Naive thymus-derived CD4-positive, alpha-beta T cell (primary cell): Measurements from ENCODE around the gene PARD3B. TPM values are rescaled to one million over a fixed set of nuclear protein-coding genes. Genes with fewer than 3 reads are reported as not detected.

Experiments used
- ATAC-seq: fragments of 150-1000 bp; cut with Tn5 transposase; 2 replicates; pipeline ENCODE4 v1.10.0; 2021; ENCODE audit warnings: mild to moderate bottlenecking, moderate library complexity
- CTCF ChIA-PET: fragments of 350-600 bp; sonication (Branson Sonifier 250); formaldehyde crosslinking; loops from one replicate; lab custom pipeline; 2021; ENCODE audit warnings: antibody characterized with exemption; lab: Charles Lee
- POLR2A ChIA-PET: fragments of 350-600 bp; sonication (Branson Sonifier 250); formaldehyde crosslinking; loops from one replicate; lab custom pipeline; 2021; ENCODE audit warnings: antibody characterized with exemption, inconsistent platforms; lab: Charles Lee
- DNase-seq, 9 donors: peaks; one replicate each; pipeline versions ENCODE4 v3.0.0 to v3.0.0-alpha.2; 2020 to 2022; ENCODE audit warnings: mixed read lengths in 1 of 9
- H3K27ac ChIP-seq: one replicate; pipeline ENCODE4 v1.7.0; 2013; ENCODE audit warnings: mild to moderate bottlenecking, low read depth, low read length, moderate library complexity
- H3K27me3 ChIP-seq, 2 donors: one replicate each; pipeline ENCODE4 v1.7.0; 2013; ENCODE audit warnings: low read length in 2 of 2, mild to moderate bottlenecking in 2 of 2, moderate library complexity in 2 of 2; ENCODE audit not compliant: control insufficient read depth in 2 of 2, insufficient read depth in 2 of 2
- H3K36me3 ChIP-seq, 3 experiments: 1 replicate in 2 of 3; 2 replicates in 1 of 3; pipeline ENCODE4 v1.7.0; 2013; ENCODE audit warnings: low read length in 3 of 3, mild to moderate bottlenecking in 3 of 3, moderate library complexity in 1 of 3; ENCODE audit not compliant: insufficient read depth in 3 of 3, control insufficient read depth in 2 of 3
- H3K4me1 ChIP-seq, 2 donors: one replicate each; pipeline ENCODE4 v1.7.0; 2013; ENCODE audit warnings: low read length in 2 of 2, mild to moderate bottlenecking in 2 of 2, moderate library complexity in 1 of 2; ENCODE audit not compliant: control insufficient read depth in 2 of 2, insufficient read depth in 2 of 2
- H3K4me3 ChIP-seq: 2 replicates; pipeline ENCODE4 v1.7.0; 2013; ENCODE audit warnings: mild to moderate bottlenecking, low read length
- H3K9me3 ChIP-seq, 3 experiments: 1 replicate in 2 of 3; 2 replicates in 1 of 3; pipeline ENCODE4 v1.7.0; 2013; ENCODE audit warnings: low read length in 3 of 3; ENCODE audit not compliant: control insufficient read depth in 2 of 3
- H3K27ac Mint-ChIP-seq, 9 donors: one replicate each; pipeline ENCODE4 v1.8.0; 2020 to 2022; ENCODE audit warnings: mixed read lengths in 9 of 9, mild to moderate bottlenecking in 8 of 9, moderate library complexity in 5 of 9, inconsistent platforms in 2 of 9
- H3K27me3 Mint-ChIP-seq, 5 donors: one replicate each; pipeline ENCODE4 v1.8.0; 2021 to 2022; ENCODE audit warnings: mixed read lengths in 5 of 5, mild to moderate bottlenecking in 1 of 5
- H3K36me3 Mint-ChIP-seq, 5 donors: one replicate each; pipeline ENCODE4 v1.8.0; 2020 to 2022; ENCODE audit warnings: mixed read lengths in 5 of 5, mild to moderate bottlenecking in 3 of 5, inconsistent platforms in 1 of 5
- H3K4me1 Mint-ChIP-seq, 7 donors: one replicate each; pipeline ENCODE4 v1.8.0; 2020 to 2022; ENCODE audit warnings: mixed read lengths in 7 of 7, mild to moderate bottlenecking in 3 of 7, inconsistent platforms in 1 of 7
- H3K4me3 Mint-ChIP-seq, 10 donors: one replicate each; pipeline ENCODE4 v1.8.0; 2020 to 2022; ENCODE audit warnings: mild to moderate bottlenecking in 10 of 10, mixed read lengths in 10 of 10, moderate library complexity in 6 of 10, inconsistent platforms in 2 of 10
- H3K9me3 Mint-ChIP-seq, 11 donors: one replicate each; pipeline ENCODE4 v1.8.0; 2020 to 2022; ENCODE audit warnings: mixed read lengths in 11 of 11, mild to moderate bottlenecking in 4 of 11, inconsistent platforms in 1 of 11, moderate library complexity in 1 of 11
- intact Hi-C, 2 donors: fragments of 100-400 bp; cut with micrococcal nuclease; formaldehyde crosslinking; loops; one replicate each; pipeline ENCODE4 v1.15.1; 2023
- polyA plus RNA-seq, 2 donors: library from polyadenylated mRNA; unstranded; fragments of 300-500 nt; fragmentation: Illumina TruSeq; gene quantifications; one replicate each; pipeline ENCODE4 v1.2.3, GENCODE V29; 2021
- total RNA-seq, 6 experiments: library from RNA in 5 of 6; stranded (reverse) in 5 of 6; gene quantifications; 1 replicate in 5 of 6; 2 replicates in 1 of 6; pipeline ENCODE4 v1.2.3 and lab custom pipeline; 2021 to 2026

The PARD3B gene
- total and polyA plus RNA-seq, 7 experiments from 2014 or later, result 0.22 to 4.0 (median 0.87) TPM

DNA sequence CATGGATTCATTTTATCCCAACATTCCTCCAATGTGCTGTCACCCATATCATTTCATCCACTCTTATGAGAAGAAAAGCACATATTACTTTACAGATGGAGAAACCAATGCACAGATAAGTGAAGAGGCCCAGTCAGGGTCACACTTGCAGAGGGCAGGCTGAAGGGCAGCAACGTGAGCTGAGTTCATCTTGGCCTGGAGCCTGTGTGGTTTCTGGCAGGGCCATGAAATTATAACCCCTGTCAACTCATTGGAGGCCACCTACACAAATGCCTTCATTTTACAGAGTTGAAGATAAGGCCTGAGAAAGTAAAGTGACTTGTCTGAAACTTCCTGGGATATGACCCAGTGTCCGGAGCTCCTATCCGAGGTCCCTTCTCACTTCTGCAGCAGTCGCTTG is 1048.6 kb downstream of the PARD3B start:
- no peaks in the 10 kb centered on the region for H3K4me1 Mint-ChIP-seq
- Histone ChIP-seq H3K4me3 (no peak overlapping the region), H3K27me3 (no peaks in the 10 kb centered on the region), H3K36me3 (no peaks in the 10 kb centered on the region), H3K4me1 (no peaks in the 10 kb centered on the region), H3K9me3 (no peaks in the 10 kb centered on the region), H3K27ac (no peak overlapping the region)
- ATAC-seq (no peak), DNase-seq (no peak)
- CTCF ChIA-PET, result no interaction called here
- no peak overlapping the region for H3K4me3 Mint-ChIP-seq
- intact Hi-C loops, result no loop called here
- H3K27ac Mint-ChIP-seq, result no peak overlapping the region
- no peaks in the 10 kb centered on the region for H3K36me3 Mint-ChIP-seq
- POLR2A ChIA-PET, result no interaction called here
- H3K9me3 Mint-ChIP-seq, result peaks cover 0 to 4% (median 0%) of the 10 kb centered on the region in 11 donors
- peaks cover 0 to 25% (median 4%) of the 10 kb centered on the region in 5 donors for H3K27me3 Mint-ChIP-seq

- Histone ChIP-seq H3K27me3 (no peaks in the 10 kb centered on the region), H3K9me3 (no peaks in the 10 kb centered on the region), H3K36me3 (no peaks in the 10 kb centered on the region), H3K4me1 (no peaks in the 10 kb centered on the region), H3K27ac (no peak overlapping the region), H3K4me3 (no peak overlapping the region)
- Mint-ChIP-seq H3K4me1 (no peaks in the 10 kb centered on the region), H3K27me3 (peaks cover 0 to 21% (median under 1%) of the 10 kb centered on the region in 5 donors), H3K4me3 (no peak overlapping the region), H3K27ac (no peak overlapping the region), H3K36me3 (no peaks in the 10 kb centered on the region), H3K9me3 (peaks cover 0 to 12% (median 3%) of the 10 kb centered on the region in 11 donors)
- CTCF ChIA-PET, result no interaction called here
- no peak for DNase-seq
- intact Hi-C loops, result loop anchor here in 1 of 2 donors (5.0 kb wide), 1 partner anchor 81 kb away; no protein-coding TSS in a partner anchor
- ATAC-seq, result no peak
- POLR2A ChIA-PET, result no interaction called here
Measured at GRCh38 chr2:205596581-205596980, 1051.3 kb downstream of the PARD3B start.

DNA sequence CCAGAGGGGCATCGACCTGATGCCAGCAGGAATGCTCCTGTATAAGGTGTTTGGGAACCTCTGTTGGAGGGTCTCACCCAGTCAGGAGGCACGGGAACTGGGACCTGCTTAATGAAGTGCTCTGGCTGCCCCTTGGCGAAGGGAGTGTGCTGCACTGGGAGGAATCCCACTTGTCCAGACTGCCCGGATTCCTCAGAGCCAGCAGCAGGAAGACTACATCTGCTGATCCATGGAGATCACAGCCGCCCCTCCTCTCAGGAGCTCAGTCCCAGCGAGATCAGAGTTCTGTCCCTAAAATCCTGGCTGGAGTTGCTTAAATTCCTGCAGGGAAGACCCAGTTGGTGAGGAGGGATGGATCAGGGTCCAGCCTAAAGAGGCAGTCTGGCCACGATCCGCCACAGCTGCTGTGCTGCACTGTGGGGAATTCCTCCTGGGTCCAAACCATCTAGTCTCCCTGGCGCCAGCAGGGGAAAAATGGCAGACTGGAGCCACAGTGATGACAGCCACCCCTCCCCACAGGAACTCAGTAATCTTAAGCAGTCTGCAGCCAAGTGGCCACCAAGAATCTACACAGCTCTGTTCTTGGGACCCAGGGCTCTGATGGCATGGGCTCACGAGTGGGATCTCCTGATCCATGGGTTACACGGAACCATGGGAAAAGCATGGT is 1060.5 kb downstream of the PARD3B start:
- no peak overlapping the region for H3K27ac Mint-ChIP-seq
- Histone ChIP-seq H3K4me1 (no peaks in the 10 kb centered on the region), H3K27ac (no peak overlapping the region), H3K4me3 (no peak overlapping the region), H3K9me3 (no peaks in the 10 kb centered on the region), H3K36me3 (no peaks in the 10 kb centered on the region), H3K27me3 (no peaks in the 10 kb centered on the region)
- ChIA-PET POLR2A (no interaction called here), CTCF (no interaction called here)
- H3K9me3 Mint-ChIP-seq, result peaks cover 13 to 47% (median 22%) of the 10 kb centered on the region in 11 donors
- H3K36me3 Mint-ChIP-seq, result peaks cover 6 to 26% (median 9%) of the 10 kb centered on the region in 5 donors
- intact Hi-C loops, result no loop called here
- H3K4me1 Mint-ChIP-seq, result peaks cover 0 to 10% (median 0%) of the 10 kb centered on the region in 7 donors
- no peak overlapping the region for H3K4me3 Mint-ChIP-seq
- ATAC-seq (no peak), DNase-seq (no peak)
- H3K27me3 Mint-ChIP-seq, result peaks cover 21 to 28% (median 23%) of the 10 kb centered on the region in 5 donors

DNA sequence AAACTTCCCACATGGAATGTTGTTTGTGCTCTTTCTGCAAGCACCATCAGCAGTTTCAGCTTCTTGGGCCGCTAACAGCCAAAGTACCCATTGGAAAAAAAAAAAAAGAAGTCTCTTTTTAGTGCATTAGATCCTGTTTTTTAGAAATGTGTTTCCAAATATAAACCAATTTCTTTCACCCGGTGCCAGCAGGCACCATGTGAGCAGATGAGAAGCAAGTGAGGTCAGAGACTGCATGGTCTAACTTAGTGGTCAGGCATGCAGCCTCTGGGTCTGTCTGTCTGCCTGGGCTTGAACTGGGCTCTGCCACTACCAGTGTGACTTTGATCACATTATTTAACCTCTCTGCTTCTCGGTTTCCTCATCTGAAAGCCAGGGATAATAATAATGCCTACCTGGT is 1061.9 kb downstream of the PARD3B start:
- no peak overlapping the region for H3K4me3 Mint-ChIP-seq

DNA sequence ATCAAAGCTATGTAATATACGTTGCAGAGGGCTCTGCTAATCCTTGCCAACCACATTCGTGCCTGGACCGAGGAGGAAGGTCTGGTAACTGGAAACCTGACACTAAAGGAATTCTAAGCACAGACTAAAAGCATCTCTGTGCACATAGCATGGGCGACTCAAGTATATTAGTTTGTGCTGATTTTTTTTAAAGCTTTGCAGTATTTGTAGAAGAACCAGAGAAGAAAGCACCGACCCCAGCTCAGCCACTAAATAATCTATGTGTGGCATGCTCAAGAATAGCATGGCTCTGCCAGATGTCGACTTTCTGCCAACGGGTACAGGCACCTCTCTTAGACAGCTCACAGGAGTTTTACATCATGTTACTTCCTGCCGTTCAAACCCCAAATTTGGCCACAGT is 1063.8 kb downstream of the PARD3B start:
- H3K36me3 Mint-ChIP-seq, result peaks cover 0 to 12% (median 7%) of the 10 kb centered on the region in 5 donors
- DNase-seq, result no peak
- Histone ChIP-seq H3K9me3 (no peaks in the 10 kb centered on the region), H3K36me3 (no peaks in the 10 kb centered on the region), H3K27ac (no peak overlapping the region), H3K4me3 (no peak overlapping the region), H3K4me1 (peaks cover 0 to 4% of the 10 kb centered on the region in 2 donors), H3K27me3 (no peaks in the 10 kb centered on the region)
- H3K9me3 Mint-ChIP-seq, result peaks cover 3 to 18% (median 11%) of the 10 kb centered on the region in 11 donors
- H3K27me3 Mint-ChIP-seq, result peaks cover 10 to 25% (median 23%) of the 10 kb centered on the region in 5 donors
- no peak for ATAC-seq
- peaks cover 10 to 31% (median 18%) of the 10 kb centered on the region in 7 donors for H3K4me1 Mint-ChIP-seq
- intact Hi-C loops, result no loop called here
- no peak overlapping the region for H3K4me3 Mint-ChIP-seq
- no peak overlapping the region for H3K27ac Mint-ChIP-seq
- POLR2A ChIA-PET, result no interaction called here
- CTCF ChIA-PET, result no interaction called here

More for the DNA sequence above, 1061.9 kb downstream of the PARD3B start:
- H3K4me1 ChIP-seq, result no peaks in the 10 kb centered on the region
- no peak overlapping the region for H3K27ac ChIP-seq
- H3K4me1 Mint-ChIP-seq, result peaks cover 0 to 14% (median 0%) of the 10 kb centered on the region in 7 donors
- H3K27me3 Mint-ChIP-seq, result peaks cover 19 to 29% (median 26%) of the 10 kb centered on the region in 5 donors
- H3K9me3 ChIP-seq, result no peaks in the 10 kb centered on the region
- DNase-seq (no peak), ATAC-seq (no peak)
- H3K27me3 ChIP-seq, result no peaks in the 10 kb centered on the region
- H3K27ac Mint-ChIP-seq, result no peak overlapping the region
- H3K4me3 ChIP-seq, result no peak overlapping the region
- H3K36me3 ChIP-seq, result no peaks in the 10 kb centered on the region
- intact Hi-C loops, result no loop called here
- H3K9me3 Mint-ChIP-seq, result peaks cover 10 to 37% (median 19%) of the 10 kb centered on the region in 11 donors
- peaks cover 6 to 26% (median 9%) of the 10 kb centered on the region in 5 donors for H3K36me3 Mint-ChIP-seq
- POLR2A ChIA-PET, result no interaction called here
- CTCF ChIA-PET, result no interaction called here

DNA sequence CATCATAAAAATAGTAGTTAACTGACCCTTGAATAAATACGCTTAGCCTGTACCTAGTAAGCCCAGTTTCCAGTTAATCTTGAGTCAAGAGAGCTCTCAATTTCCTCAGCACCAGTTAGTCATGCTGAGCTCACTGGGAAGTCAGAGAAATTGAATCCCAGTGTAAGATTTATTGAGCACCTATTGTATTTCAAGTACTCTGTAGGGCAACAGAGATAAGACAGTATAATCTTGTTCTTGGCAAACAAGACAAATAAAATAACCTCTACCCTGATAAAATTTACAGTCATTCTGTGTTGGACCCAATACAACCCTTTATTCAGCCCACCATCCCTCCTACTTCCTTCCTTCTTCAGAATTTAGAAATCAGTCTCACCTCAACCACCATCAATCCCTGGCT is 1065.2 kb downstream of the PARD3B start:
- Mint-ChIP-seq H3K4me3 (no peak overlapping the region), H3K9me3 (peaks cover 0 to 7% (median under 1%) of the 10 kb centered on the region in 11 donors), H3K27me3 (peaks cover 8 to 25% (median 15%) of the 10 kb centered on the region in 5 donors), H3K36me3 (peaks cover 0 to 6% (median 3%) of the 10 kb centered on the region in 5 donors), H3K4me1 (peaks cover 10 to 33% (median 18%) of the 10 kb centered on the region in 7 donors), H3K27ac (no peak overlapping the region)
- DNase-seq (no peak), ATAC-seq (no peak)
- ChIA-PET CTCF (no interaction called here), POLR2A (interaction anchor here (0.7 kb wide), 1 partner anchor 320 kb away, joined by 3 read pairs; no protein-coding TSS in a partner anchor)
- Histone ChIP-seq H3K27me3 (no peaks in the 10 kb centered on the region), H3K4me3 (no peak overlapping the region), H3K27ac (no peak overlapping the region), H3K36me3 (no peaks in the 10 kb centered on the region), H3K4me1 (peaks cover 0 to 4% of the 10 kb centered on the region in 2 donors), H3K9me3 (no peaks in the 10 kb centered on the region)
- intact Hi-C loops, result loop anchor here in 1 of 2 donors (5.0 kb wide), 1 partner anchor 72 kb away; the partner anchor contains the start of gene NRP2
